GM19239 (cell line): Measurements from ENCODE around the gene SLC37A2.
"Not testable (repeated sequence)": the region's sequence is repeated elsewhere in the genome, so short reads cannot be mapped to it uniquely, and the experiment has no call there.

ENCODE experiments used
- DNase-seq: peaks from one replicate; pipeline ENCODE4 v3.0.0; 2011; ENCODE audit warnings: low spot score; ENCODE audit not compliant: insufficient read length
- FAIRE-seq: peaks from 2 replicates; lab custom pipeline; 2011; peaks lifted over from hg19 to GRCh38; lab: Jason Lieb, UNC

SLC37A2 gene

DNA sequence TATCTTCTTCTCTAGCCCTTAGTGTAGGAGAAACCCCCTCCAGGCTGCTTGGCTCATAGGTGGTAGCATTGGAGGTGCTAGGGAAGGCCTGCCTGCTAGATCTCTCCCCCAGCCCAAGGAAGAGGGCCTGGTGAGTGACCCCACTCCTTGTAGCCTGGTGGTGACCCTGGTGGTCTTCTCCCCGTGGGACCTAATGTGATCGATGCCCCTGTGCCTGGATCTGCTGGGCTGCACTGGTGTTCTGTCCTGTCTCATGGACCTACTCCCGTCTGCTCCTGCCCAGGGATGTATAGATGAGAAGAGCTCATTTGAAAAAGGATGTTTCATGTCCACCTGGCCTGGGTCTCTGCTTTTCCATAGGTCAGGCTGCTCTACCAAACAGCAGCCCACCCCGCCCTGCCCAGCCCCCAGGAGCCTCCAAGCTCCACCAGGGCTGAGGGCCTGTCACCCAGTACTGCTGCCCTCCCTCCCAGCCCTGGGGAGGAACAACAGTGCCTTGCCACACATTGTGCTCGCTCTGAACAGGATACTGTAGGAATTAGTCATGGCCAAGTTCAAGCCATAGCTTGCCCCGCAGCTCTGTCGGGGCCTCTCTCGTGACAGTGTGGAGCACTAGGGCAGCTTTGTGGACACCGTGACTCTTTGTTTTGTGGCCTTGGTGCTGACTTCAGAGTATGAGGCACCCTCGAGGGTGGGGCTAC is 19.7 kb downstream of the SLC37A2 start:
- no peak for DNase-seq
- no peak for FAIRE-seq

DNA sequence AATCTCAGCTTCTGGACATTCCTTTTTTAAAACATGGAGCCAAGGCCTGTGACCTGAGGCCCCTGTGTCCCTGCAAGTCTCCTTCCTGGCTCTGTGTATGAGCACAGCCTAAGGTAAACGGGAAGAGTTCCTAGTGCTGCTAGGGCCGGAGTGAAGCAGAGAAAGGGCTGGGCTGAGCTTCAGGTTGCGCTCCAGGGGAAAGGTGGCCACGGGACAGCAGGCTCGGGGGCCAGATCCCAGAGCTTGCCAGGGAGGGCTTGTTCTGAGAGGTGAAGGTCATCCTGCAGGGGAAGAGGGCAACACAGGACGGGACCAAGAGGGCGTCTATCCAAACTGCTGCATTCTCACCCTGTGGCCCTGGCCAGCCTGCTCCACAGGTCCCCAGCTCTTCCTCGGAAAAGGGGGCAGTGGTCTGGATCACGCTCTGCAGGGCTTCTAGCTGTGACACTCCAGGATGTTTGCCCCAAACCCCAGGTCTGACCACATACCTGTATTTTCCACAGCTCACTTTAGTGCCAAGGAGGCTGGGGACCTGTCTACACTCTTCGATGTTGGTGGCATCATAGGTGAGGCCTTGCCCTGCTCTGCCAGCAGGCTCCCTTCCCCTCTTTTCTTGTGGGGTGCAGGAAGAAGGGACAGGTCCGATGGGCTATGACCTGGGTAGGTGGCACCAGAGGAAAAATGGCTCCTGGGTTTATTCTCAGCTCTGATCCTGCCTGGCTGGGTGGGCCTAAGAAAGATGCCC is 20.4 kb downstream of the SLC37A2 start:
- FAIRE-seq: no peak
- DNase-seq: no peak

DNA sequence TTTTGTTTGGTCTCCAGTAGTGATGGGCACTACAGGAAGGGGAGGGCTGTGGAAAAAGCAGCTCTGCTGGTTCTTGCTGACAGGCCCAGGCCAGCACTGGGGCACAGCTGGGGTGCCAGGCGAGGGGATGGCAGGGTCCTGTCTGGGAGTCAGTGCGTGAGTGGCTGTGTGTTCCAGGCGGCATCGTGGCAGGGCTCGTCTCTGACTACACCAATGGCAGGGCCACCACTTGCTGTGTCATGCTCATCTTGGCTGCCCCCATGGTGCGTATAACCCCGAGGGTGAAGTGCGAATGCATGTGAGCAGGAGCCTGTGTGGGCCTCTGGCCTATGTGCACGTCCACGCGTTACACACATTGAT is 20.9 kb downstream of the SLC37A2 start:
- no peak for DNase-seq
- FAIRE-seq: no peak

DNA sequence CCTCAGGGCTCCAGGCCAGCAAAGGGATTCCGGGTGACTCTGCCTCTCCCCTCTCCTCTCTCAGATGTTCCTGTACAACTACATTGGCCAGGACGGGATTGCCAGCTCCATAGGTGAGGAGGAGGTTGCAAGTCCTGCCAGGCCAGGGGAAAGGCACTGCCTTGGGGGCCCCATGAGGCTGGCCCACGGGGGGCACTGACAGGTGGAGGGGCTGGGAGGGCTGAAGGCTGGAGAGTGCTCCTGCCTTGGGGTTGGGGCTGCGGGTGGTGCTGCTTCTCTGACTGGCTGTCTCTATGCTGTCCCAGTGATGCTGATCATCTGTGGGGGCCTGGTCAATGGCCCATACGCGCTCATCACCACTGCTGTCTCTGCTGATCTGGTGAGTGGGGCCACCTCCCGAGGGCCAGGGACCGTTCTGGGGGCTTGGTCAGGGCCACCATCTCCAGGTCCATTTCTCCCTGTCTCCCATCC is 21.7 kb downstream of the SLC37A2 start:
- no peak for FAIRE-seq
- no peak for DNase-seq

DNA sequence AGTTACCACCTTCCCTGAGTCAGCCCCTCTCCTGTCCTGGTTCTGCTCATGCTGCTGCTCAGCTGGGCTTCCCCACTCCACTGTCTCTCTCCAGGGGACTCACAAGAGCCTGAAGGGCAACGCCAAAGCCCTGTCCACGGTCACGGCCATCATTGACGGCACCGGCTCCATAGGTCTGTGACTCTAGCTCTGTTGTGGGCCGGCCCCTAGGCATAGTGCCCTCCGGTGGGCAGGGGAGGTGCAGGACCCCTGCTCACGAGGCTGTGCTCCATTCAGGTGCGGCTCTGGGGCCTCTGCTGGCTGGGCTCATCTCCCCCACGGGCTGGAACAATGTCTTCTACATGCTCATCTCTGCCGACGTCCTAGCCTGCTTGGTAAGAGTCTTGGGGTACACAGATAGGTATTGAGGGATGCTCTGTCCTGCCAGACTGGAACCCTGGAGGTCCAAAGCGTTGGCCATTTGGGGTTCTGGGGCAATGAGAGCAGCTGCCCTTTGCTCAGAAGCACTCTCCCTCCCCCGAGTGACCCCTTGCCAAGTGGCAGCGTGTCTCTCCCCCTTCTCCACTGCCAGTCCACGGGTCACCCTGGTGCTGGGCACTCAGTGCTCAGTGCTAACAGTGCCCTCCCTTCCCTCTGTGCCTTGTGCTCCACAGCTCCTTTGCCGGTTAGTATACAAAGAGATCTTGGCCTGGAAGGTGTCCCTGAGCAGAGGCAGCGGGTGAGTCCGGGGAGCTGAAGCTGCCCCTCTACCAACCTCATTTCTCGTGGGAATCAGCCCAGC is 22.4 kb downstream of the SLC37A2 start:
- FAIRE-seq: no peak
- DNase-seq: no peak

DNA sequence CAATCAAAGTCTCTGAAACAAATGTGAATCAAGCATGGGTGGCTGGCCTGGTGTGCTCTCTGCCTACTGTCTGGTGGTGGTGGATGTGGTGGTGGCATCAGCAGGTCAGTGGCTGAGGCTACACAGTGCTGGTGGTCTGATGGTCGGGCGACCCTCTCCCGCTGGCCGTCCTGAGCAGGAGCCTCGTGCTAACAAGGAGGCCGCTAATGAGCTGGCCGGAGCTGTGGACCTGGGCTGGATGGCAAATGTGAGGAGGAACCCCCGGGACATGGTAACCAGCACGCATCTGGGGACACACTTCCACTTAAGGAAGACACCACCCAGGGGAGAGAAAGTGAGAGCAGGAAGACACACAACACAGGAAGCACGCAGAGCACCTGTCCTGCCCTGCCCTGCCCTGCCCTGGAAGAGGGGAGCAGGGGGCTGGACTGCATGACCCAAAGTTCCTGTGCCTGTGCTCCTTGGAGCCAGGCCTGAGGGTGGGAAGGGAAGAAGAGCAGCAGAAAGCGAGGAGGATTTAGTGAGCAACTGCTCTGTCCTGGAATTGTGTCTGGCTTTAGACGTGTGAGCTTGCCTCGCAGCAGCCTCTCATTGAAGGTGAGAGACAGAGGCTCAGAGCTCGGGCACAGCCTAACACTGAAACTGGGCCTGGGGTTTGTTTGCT is 23.7 kb downstream of the SLC37A2 start:
- DNase-seq: no peak

DNA sequence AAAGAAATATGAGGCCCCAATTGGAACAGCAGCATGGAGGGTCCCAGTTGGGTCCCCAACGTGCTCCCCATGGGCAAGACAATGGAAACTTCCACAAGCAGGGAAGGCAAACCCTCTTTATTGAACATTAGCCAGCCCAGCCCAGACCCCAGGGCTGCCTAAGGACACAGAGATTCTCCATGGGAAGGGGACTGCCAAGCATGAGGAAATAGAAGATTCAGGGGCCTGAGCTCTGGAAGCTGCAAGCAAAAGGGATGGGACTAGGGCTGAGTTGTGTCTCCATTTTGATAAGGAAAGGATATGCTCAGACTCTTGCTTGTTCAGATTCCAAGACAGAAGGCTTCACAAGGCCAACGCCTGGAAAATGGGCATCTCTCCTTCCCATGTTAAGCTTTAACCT is 25.0 kb downstream of the SLC37A2 start:
- FAIRE-seq (no peak), DNase-seq (no peak)

More for the DNA sequence above, 23.7 kb downstream of the SLC37A2 start:
- FAIRE-seq: no peak

DNA sequence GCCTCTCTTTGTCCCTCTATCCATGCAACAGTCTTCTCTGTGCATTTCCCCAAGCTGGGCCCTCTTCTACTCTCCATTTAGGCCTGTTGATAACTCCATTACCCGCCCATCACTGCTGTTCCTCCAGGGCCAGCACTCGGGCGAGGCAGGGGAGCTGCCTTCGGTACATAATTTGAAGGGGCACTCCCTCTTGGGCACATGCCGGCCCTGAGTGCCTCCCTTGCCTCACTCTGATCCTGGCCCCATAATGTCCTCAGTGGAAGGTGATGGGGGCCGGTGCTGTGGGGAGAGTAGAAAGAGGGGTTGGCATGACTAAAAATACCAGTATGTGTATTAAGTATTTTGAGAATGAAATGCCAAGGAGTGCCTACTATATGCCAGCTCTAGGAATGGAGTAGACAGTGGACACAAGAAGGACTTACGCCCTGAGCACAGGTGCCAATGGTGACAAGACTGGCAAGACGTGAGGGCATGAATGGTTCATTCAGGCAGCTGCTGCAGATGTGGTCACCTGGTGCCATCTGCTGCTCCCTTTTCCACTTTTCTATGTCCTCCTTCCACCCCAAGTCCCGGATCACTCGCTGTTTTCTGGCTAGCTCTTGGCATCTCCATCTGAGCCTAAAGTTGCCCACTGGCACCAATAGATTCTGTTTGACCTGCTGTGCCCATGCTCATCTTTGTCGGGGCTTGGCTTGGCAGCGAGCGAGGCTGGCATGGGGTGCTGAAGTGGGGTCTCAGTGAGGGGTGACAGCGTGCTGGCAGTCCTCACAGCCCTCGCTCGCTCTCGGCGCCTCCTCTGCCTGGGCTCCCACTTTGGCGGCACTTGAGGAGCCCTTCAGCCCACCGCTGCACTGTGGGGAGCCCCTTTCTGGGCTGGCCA is 25.7 kb downstream of the SLC37A2 start:
- no peak for DNase-seq
- no peak for FAIRE-seq

DNA sequence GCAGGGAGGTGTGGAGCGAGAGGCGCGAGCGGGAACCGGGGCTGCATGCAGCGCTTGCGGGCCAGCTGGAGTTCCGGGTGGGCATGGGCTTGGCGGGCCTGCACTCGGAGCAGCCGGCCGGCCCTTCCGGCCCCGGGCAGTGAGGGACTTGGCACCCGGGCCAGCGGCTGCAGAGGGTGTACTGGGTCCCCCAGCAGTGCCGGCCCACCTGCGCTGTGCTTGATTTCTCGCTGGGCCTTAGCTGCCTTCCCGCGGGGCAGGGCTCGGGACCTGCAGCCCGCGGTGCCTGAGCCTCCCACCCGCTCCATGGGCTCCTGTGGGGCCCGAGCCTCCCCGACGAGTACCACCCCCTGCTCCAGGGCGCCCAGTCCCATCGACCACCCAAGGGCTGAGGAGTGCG is 26.4 kb downstream of the SLC37A2 start:
- DNase-seq, FAIRE-seq: not testable (repeated sequence)

DNA sequence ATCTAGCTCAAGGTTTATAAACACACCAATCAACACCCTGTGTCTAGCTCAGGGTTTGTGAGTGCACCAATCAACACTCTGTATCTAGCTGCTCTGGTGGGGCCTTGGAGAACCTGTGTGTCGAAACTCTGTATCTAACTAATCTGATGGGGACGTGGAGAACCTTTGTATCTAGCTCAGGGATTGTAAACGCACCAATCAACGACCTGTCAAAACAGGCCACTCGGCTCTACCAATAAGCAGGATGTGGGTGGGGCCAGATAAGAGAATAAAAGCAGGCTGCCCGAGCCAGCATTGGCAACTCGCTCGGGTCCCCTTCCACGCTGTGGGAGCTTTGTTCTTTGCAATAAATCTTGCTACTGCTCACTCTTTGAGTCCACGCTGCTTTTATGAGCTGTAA is 27.0 kb downstream of the SLC37A2 start:
- FAIRE-seq, DNase-seq: not testable (repeated sequence)

DNA sequence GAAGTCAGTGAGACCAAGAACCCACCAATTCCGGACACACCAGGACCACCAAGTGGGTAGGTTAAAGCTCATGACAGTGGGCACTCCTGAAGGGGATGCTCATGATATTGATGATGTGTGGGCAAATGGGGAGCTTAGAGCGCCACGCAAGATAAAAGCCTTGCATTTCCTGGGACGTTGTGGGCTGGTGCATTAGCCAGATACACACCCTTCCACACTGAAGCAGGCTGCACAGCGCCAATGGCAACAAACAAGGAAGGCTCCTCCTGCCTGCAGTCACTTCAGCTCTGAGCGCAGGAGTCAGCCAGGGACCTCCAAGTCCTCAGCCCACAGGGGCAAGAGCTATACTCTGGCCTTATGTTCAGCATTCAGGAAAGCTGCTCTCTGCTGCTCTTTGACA is 27.7 kb downstream of the SLC37A2 start:
- FAIRE-seq: no peak
- DNase-seq: no peak

DNA sequence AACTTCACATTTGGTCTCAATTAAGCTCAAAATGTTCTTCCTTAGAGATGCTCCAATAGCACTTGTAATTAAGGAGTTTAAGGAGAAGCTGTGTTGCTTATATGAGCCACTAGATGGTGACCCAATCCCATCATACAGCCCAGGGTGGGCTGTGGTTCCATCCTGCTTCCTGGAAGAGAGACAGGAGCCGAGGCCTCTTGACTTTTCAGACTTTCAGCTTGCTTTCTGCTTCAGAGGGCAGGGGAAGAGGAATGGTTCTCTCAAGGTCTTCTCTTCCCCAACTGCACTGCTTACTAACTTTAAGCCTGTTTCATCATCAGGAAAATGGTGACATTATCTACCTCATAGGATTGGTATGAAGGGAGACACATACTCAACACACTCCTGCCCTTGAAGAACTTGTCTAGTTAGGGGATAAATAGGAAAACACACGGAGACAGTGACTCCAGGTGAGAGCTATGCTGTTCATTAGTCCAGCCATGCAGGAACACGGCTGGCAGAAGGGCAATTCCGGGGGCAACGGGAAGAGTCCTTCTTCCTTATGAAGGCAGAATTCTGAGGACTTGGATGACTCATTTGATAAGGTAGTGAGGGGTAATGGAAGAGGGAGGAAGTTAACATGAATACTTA is 28.3 kb downstream of the SLC37A2 start:
- DNase-seq: no peak
- FAIRE-seq: no peak

DNA sequence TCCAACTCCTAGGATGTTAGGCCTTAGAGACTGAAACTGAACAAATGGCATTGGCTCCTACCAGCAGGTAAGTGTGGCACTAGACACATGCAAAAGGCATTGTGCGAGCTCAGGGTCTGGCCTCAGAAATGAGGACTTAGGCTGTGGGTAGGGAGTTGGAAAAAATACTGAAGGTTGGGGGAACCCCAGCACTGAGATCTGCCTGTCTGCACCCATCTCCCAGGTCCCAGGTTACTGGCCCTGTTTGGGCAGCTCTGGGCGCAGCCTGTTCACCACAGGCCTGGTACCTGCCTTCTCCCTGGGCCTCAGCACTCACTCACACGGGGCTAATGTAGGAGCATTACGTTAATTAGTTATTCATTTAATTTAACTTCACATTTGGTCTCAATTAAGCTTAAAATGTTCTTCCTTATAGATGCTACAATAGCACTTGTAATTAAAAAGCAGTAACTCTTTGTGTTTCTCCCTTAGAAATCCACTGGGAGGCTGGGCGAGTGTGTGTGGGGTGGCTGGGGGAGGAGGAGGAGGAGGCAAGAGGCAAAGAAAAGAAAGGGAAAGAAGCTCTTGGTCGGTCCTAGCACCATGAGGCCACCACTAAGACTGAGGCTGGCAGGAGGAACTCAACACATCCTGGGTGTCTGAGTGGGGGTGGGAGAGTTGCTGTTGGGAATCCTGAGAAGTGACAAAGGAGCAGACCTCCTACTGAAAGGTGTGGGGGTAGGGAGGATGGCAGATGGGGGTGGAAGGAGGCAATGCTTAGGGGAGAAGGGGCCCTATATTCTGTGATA is 29.0 kb downstream of the SLC37A2 start:
- FAIRE-seq (no peak), DNase-seq (no peak)

DNA sequence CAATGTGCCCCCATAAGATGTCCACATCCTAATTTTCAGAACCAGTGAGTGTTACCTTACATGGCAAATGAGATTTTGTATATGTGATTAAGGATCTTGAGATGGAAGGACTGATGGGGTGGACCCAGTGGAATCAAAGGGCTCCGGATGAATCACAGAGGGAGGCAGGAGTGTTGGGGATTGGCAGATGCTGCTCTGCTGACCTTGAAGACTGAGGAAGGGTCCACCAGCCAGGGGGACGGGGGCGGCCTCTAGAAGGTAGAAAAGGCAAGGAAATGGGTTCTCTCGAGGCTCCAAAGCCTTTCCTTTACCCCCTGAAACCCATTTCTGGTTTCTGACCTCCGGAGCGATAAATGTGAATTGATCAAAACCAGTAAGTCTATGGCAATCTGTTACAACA is 29.6 kb downstream of the SLC37A2 start:
- no peak for DNase-seq
- no peak for FAIRE-seq

DNA sequence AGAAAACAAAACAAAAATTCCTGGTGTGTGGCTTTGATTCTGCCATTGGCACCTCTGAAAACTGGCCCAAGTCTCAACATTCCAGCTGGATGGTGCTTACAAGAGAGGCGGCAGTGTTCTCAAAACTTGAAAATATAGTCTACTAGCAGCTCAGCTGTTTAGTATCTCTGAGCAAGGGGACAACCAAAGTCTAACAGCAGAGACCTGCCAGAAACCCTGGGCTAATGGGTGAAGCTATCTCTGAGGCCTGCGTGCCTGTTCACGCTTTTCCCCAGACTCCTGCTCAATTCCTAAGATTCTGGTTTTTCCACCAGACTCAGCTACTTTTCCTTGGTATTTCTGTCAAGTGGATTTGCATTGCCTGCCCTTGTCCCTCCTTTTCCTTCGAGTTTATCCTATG is 30.4 kb downstream of the SLC37A2 start:
- DNase-seq: no peak
- FAIRE-seq: no peak

DNA sequence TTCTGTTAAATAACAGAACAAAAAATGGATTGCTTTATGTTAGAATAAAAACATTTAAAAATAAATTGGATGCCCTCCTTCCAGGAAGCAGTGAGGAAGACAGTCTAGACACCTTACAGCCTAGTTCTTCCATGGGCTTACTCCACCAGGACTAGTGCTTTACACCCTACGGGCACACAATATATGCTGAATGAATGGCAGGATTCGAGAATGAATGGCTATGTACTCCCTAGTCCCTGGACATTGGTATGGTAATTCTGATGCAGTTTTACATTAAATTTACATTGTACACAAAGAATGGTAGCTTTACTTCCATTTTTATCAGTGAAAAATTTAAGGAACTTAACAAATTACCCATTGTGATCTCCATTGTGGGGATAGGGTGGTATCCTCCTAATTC is 31.6 kb downstream of the SLC37A2 start:
- DNase-seq (no peak), FAIRE-seq (no peak)

DNA sequence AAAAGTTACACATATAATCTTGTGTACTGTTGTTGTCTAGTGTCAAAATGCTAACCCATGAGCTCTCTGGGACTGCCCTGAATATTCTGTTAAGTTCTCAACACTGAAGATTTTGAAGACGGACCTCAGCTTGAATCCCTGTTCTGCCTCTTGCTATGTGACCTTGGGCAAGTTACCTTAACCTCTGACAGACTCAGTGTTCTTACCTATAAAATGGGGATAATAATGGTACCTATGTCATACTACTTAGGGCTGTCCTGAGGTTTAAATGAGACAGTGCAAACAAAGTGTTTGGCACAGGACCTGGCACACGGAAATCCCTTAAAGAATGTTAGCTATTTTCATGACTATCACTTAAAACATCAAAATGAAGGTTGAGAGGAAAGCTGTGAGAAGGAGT is 37.0 kb downstream of the SLC37A2 start:
- FAIRE-seq (no peak), DNase-seq (no peak)

DNA sequence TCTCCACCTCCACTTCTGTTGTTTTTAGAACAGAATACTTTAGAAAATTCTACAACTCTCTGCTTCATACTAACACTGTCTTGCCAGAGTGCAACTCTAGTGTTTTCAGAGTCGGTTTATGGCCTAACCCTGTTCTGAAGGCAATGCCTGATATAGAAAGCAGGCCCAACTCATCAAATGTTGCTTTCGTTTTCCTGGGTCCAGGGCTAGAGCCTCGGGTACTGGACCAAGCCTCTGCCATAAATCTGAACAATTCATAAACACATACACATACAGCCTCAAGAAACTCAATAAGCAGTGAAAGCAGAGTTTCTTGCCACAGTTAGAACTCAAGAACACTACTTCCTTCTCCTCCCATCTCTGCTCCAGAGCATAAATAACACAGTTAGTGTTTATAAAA is 38.5 kb downstream of the SLC37A2 start:
- no peak for FAIRE-seq

More for the DNA sequence above, 38.5 kb downstream of the SLC37A2 start:
- no peak for DNase-seq
